NCI-H1092 (cell line): ENCODE data around the gene TGFB3.

Experiments
- DNase-seq: peaks from one replicate; lab custom pipeline; 2025; lab: John Stamatoyannopoulos, UW

TGFB3 gene

GRCh38 chr14:75987201-75987970 lies 5.6 kb upstream of the TGFB3 start:
- DNase-seq: no peak

DNA sequence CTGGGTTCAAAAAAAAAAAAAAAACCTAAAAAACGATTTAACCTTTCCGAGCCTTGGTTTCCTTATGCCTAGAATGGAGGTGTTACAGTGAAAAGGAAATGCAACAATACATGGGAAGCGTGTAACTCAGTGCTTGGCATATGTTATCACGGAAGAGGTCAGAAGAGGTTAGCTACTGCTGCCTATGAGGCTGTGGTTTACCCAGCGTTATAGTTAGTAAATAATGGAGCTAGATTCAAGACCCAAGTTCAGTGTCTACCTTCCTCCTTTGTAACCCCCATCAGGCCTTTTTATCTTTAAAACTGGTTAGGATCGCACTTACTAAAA lies 4.6 kb upstream of the TGFB3 start:
- DNase-seq: no peak

GRCh38 chr14:75985618-75986438 lies 4.0 kb upstream of the TGFB3 start, which contains the start of gene IFT43:
Gene IFT43 (plus strand): TSS chr14:75985763. CDS start chr14:75985787, 24 bp downstream.
- DNase-seq: peak; percentile 63

- DNase-seq: no peak
Measured at GRCh38 chr14:75984674-75985073, 2.9 kb upstream of the TGFB3 start.

DNA sequence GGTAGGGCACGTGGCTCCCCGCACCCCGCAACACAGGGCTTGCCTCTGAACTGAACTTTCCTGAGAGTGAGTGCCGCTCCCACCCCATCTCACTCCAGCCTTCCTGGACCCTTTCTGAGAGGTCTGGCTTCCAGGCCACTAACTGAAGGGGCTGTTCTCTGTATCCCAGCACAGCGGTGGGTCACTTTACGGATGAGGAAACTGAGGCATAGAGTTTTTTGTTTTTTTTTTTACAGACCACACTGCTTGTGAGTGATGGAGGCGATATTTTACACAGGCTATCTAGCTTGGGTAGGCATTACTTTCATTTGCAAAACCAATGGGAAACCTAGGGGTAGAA lies 1.2 kb upstream of the TGFB3 start:
- no peak for DNase-seq

DNA sequence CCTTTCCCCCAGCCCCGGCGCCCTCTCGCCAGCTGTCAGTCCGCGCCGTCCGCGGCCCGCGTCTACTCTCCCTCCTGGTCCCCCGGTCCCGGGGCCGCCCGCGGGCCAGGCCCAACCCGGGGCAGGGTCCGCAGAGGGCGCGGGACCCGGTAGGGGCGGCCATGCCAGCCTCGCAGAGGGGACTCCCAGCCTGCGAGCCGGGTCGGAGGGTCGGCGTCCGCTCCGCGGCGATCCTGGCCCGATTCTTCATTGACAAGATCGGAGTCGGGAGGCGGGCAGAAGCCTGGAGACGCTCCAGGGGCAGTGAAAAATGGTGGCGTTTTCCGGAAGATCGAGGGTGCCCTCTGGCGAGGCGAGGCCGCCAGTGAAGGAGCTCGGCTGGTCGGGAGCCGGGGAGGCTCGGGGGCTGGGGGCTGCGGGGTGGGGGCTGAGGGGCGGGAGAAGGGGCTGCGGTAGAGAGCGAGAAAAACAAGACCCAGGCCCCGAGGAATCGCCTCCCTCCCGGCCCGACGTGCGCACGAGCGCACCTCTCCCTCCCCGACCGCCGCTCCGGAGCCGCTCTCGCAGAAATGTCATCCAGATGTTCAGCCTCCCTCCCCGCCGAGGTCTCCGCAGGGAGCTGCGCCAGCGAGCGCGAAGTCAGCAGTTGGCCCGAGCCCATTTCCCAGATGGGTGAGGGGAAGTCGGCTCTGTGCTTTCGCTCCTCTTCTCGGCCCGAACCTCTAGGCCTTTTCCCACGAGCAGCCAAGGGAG lies 647 bp upstream of the TGFB3 start:
- DNase-seq: peak; percentile 64

GRCh38 chr14:75980856-75981255 lies 939 bp downstream of the TGFB3 start:
- DNase-seq: no peak

GRCh38 chr14:75979648-75980565 lies 1.9 kb downstream of the TGFB3 start:
- no peak for DNase-seq

- DNase-seq: no peak
Measured at GRCh38 chr14:75979071-75979571, 2.7 kb downstream of the TGFB3 start.

- no peak for DNase-seq
Measured at GRCh38 chr14:75978249-75978731, 3.5 kb downstream of the TGFB3 start.

- DNase-seq: no peak
Measured at GRCh38 chr14:75977582-75977943, 4.2 kb downstream of the TGFB3 start.

GRCh38 chr14:75976826-75977581 lies 4.8 kb downstream of the TGFB3 start:
- no peak for DNase-seq

GRCh38 chr14:75972801-75973421 lies 8.9 kb downstream of the TGFB3 start:
- DNase-seq: no peak

GRCh38 chr14:75971509-75971908 lies 10.3 kb downstream of the TGFB3 start:
- no peak for DNase-seq

DNA sequence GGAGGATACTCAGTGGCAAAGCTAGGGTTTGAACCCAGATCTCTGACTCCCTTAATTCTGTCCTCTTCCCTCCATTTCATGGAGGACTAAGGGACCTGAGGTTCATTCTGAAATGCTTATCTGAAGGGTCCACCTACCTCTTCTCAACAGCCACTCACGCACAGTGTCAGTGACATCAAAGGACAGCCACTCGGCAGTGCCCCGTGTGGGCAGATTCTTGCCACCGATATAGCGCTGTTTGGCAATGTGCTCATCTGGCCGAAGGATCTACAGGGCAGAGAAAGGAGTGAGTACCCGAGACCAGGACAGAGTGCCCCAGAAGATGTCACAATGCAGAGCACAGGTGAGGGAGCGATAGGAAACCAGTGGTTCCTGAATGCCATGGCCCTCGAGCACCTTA lies 10.8 kb downstream of the TGFB3 start:
- DNase-seq: no peak

- DNase-seq: no peak
Measured at GRCh38 chr14:75969891-75970290, 11.9 kb downstream of the TGFB3 start.

GRCh38 chr14:75969126-75969525 lies 12.7 kb downstream of the TGFB3 start:
- DNase-seq: no peak

GRCh38 chr14:75968456-75968855 lies 13.3 kb downstream of the TGFB3 start:
- no peak for DNase-seq

- DNase-seq: no peak
Measured at GRCh38 chr14:75967866-75968265, 13.9 kb downstream of the TGFB3 start.

DNA sequence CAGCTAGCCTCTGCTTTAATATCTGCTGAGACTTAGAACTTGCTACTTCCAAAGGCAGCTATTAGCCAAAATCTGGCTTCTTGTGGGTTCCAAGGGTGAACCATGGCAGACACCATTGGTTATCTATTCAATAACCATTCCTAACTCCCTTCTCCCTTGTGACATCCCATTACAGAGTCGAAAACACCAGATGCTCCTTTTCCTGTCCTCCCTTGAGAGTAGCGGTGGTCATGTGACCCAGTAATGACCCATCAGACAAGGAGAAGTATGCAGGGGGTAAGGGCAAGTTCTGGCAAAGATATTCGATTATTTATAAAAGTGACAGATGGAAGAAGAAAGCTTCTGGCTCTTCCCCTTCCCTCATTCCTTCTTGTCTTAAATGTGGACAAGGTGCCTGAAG lies 20.1 kb downstream of the TGFB3 start:
- DNase-seq: no peak
